ENCODE results near the gene PSMG4.

The PSMG4 gene

DNA sequence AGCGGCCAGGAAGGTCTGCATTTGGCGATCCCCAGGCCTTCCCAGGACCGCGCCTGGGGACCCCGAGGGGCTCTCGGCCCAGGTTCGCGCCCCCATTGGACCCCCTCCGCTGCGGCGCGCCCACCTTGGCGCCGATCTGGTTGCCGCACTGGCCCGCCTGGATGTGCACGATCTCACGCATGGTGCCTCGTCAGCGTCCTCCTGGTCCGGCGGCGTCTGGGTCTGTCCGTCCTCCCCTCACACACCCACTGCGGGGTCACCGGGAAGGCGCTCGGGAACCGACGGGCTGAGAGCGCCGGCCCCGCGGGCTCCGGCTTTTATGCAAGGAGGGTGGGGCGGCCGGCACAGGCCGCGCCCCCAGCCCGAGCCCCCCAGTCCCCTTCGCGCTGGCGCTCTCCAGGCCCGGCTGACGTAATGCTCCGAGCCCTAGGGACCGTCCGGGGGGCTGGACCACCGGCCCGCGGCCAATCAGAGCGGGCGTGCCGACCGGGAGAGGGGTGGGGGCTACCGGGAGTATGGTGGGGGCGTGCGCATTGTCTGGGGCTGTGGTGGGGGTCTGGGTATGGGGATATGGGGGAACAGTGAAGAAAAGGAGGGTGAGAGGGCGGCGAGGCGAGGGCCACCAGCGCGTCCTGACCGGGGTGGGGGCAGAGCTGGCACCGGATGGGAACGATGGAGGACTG lies 31.2 kb upstream of the PSMG4 start, which contains the start of gene TUBB2B:
TSS of gene TUBB2B (minus strand) at position 291 of the 683 bp plus-strand sequence. CDS start at position 181, 110 bp downstream.
- peak within 1 kb of the TSS; percentile 63 for H3K4me3 ChIP-seq (ENCODE audit: low read depth, low read length)
- H3K4me1 ChIP-seq (ENCODE audit: control insufficient read depth, insufficient read depth, low read length), result peaks cover 8% of the 10 kb centered on the region; the same call in 1 of the 2 replicates
- ChIA-PET CTCF (interaction anchor here (0.6 to 1.5 kb wide), 5 partner anchors 19 to 171 kb away, joined by 3 to 13 read pairs (median 4); no protein-coding TSS in a partner anchor), POLR2A (interaction anchor here (0.6 to 2.6 kb wide), 22 partner anchors 8 to 794 kb away, joined by 3 to 26 read pairs (median 7); partner anchors contain the start of genes BPHL, PSMG4 and TUBB2A)
- H3K36me3 ChIP-seq (ENCODE audit: control insufficient read depth in 2 of 2, insufficient read depth in 1 of 2, low read length in 2 of 2), result peaks cover 16 to 18% of the 10 kb centered on the region in 2 experiments; a peak in 2 of 3 replicates
- H3K27ac ChIP-seq (ENCODE audit: extremely low read depth, low read depth, low read length), result peak within 1 kb of the TSS; percentile 93
- H3K9me3 ChIP-seq (ENCODE audit: control insufficient read depth, insufficient read depth, low read depth, low read length), result no peaks in the 10 kb centered on the region
- TF ChIP-seq, protein P1, sequence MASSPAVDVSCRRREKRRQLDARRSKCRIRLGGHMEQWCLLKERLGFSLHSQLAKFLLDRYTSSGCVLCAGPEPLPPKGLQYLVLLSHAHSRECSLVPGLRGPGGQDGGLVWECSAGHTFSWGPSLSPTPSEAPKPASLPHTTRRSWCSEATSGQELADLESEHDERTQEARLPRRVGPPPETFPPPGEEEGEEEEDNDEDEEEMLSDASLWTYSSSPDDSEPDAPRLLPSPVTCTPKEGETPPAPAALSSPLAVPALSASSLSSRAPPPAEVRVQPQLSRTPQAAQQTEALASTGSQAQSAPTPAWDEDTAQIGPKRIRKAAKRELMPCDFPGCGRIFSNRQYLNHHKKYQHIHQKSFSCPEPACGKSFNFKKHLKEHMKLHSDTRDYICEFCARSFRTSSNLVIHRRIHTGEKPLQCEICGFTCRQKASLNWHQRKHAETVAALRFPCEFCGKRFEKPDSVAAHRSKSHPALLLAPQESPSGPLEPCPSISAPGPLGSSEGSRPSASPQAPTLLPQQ (tag by site-specific recombination; IDR thresholded peaks at IDR 0.05), result no peak
- no peak for TF ChIP-seq ZNF155 (tag by site-specific recombination; IDR thresholded peaks at IDR 0.05)
- TF ChIP-seq ZNF146 (tag by site-specific recombination; IDR thresholded peaks at IDR 0.05), result 0 out of 2 replicates have a peak, but pooled peaks have one; percentile 30
- TF ChIP-seq ZNF416 (tag by site-specific recombination; IDR thresholded peaks at IDR 0.05), result no peak
- TF ChIP-seq ZNF776 (tag by site-specific recombination; IDR thresholded peaks at IDR 0.05; ENCODE audit: borderline replicate concordance), result no peak
- TF ChIP-seq ZNF239 (tag by site-specific recombination; IDR thresholded peaks at IDR 0.05), result no peak; the same call in 1 of the 2 replicates
- no peak for TF ChIP-seq TCF7L2 (IDR thresholded peaks at IDR 0.05; ENCODE audit: borderline replicate concordance, low read depth, low read length)
- TF ChIP-seq, protein P2, sequence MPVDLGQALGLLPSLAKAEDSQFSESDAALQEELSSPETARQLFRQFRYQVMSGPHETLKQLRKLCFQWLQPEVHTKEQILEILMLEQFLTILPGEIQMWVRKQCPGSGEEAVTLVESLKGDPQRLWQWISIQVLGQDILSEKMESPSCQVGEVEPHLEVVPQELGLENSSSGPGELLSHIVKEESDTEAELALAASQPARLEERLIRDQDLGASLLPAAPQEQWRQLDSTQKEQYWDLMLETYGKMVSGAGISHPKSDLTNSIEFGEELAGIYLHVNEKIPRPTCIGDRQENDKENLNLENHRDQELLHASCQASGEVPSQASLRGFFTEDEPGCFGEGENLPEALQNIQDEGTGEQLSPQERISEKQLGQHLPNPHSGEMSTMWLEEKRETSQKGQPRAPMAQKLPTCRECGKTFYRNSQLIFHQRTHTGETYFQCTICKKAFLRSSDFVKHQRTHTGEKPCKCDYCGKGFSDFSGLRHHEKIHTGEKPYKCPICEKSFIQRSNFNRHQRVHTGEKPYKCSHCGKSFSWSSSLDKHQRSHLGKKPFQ (tag by site-specific recombination; IDR thresholded peaks at IDR 0.05), result no peak
- TF ChIP-seq, protein P3, sequence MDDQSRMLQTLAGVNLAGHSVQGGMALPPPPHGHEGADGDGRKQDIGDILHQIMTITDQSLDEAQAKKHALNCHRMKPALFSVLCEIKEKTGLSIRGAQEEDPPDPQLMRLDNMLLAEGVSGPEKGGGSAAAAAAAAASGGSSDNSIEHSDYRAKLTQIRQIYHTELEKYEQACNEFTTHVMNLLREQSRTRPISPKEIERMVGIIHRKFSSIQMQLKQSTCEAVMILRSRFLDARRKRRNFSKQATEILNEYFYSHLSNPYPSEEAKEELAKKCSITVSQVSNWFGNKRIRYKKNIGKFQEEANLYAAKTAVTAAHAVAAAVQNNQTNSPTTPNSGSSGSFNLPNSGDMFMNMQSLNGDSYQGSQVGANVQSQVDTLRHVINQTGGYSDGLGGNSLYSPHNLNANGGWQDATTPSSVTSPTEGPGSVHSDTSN (CRISPR knock-in tag; IDR thresholded peaks at IDR 0.05), result no peak
- 0 out of 2 replicates have a peak, but pooled peaks have one; percentile 33 for TF ChIP-seq SP7 (tag by site-specific recombination; IDR thresholded peaks at IDR 0.05)
- TF ChIP-seq, protein P4, sequence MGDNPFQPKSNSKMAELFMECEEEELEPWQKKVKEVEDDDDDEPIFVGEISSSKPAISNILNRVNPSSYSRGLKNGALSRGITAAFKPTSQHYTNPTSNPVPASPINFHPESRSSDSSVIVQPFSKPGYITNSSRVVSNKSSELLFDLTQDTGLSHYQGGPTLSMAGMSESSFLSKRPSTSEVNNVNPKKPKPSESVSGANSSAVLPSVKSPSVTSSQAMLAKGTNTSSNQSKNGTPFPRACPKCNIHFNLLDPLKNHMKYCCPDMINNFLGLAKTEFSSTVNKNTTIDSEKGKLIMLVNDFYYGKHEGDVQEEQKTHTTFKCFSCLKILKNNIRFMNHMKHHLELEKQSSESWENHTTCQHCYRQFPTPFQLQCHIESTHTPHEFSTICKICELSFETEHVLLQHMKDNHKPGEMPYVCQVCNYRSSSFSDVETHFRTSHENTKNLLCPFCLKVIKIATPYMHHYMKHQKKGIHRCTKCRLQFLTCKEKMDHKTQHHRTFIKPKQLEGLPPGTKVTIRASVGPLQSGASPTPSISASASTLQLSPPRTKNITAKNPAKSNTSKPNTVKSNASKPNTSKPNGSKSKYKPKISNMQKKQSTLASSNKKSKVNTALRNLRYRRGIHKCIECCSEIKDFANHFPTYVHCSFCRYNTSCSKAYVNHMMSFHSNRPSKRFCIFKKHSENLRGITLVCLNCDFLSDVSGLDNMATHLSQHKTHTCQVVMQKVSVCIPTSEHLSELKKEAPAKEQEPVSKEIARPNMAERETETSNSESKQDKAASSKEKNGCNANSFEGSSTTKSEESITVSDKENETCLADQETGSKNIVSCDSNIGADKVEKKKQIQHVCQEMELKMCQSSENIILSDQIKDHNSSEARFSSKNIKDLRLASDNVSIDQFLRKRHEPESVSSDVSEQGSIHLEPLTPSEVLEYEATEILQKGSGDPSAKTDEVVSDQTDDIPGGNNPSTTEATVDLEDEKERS (tag by site-specific recombination; IDR thresholded peaks at IDR 0.05), result no peak
- TF ChIP-seq, protein P5, sequence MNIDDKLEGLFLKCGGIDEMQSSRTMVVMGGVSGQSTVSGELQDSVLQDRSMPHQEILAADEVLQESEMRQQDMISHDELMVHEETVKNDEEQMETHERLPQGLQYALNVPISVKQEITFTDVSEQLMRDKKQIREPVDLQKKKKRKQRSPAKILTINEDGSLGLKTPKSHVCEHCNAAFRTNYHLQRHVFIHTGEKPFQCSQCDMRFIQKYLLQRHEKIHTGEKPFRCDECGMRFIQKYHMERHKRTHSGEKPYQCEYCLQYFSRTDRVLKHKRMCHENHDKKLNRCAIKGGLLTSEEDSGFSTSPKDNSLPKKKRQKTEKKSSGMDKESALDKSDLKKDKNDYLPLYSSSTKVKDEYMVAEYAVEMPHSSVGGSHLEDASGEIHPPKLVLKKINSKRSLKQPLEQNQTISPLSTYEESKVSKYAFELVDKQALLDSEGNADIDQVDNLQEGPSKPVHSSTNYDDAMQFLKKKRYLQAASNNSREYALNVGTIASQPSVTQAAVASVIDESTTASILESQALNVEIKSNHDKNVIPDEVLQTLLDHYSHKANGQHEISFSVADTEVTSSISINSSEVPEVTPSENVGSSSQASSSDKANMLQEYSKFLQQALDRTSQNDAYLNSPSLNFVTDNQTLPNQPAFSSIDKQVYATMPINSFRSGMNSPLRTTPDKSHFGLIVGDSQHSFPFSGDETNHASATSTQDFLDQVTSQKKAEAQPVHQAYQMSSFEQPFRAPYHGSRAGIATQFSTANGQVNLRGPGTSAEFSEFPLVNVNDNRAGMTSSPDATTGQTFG (tag by site-specific recombination; IDR thresholded peaks at IDR 0.05; ENCODE audit: borderline replicate concordance), result no peak
- no peak for TF ChIP-seq ZNF311 (tag by site-specific recombination; IDR thresholded peaks at IDR 0.05; ENCODE audit: borderline replicate concordance)
- no peak for TF ChIP-seq ZNF24 (tag by site-specific recombination; IDR thresholded peaks at IDR 0.05)
- TF ChIP-seq KLF16 (tag by site-specific recombination; IDR thresholded peaks at IDR 0.05), result no peak
- no peak for TF ChIP-seq ZNF561 (tag by site-specific recombination; IDR thresholded peaks at IDR 0.05; ENCODE audit: borderline replicate concordance)
- peak; percentile 49 for TF ChIP-seq ZNF423 (tag by site-specific recombination; IDR thresholded peaks at IDR 0.05)
- TF ChIP-seq KLF10 (tag by site-specific recombination; IDR thresholded peaks at IDR 0.05), result peak; percentile 96
- no peak for TF ChIP-seq ZNF48 (tag by site-specific recombination; IDR thresholded peaks at IDR 0.05)
- TF ChIP-seq FEZF1 (tag by site-specific recombination; IDR thresholded peaks at IDR 0.05), result no peak
- no peak; the same call in 1 of the 2 replicates for TF ChIP-seq ZNF223 (tag by site-specific recombination; IDR thresholded peaks at IDR 0.05)
- TF ChIP-seq ZSCAN23 (tag by site-specific recombination; IDR thresholded peaks at IDR 0.05), result no peak
- no peak for TF ChIP-seq ZFP37 (tag by site-specific recombination; IDR thresholded peaks at IDR 0.05)
- TF ChIP-seq, protein P6, sequence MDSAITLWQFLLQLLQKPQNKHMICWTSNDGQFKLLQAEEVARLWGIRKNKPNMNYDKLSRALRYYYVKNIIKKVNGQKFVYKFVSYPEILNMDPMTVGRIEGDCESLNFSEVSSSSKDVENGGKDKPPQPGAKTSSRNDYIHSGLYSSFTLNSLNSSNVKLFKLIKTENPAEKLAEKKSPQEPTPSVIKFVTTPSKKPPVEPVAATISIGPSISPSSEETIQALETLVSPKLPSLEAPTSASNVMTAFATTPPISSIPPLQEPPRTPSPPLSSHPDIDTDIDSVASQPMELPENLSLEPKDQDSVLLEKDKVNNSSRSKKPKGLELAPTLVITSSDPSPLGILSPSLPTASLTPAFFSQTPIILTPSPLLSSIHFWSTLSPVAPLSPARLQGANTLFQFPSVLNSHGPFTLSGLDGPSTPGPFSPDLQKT (IDR thresholded peaks at IDR 0.05; ENCODE audit: borderline replicate concordance, low read depth, low read length), result no peak
- TF ChIP-seq ZNF214 (tag by site-specific recombination; IDR thresholded peaks at IDR 0.05; ENCODE audit: borderline replicate concordance), result no peak
- no peak for TF ChIP-seq ZFP41 (tag by site-specific recombination; IDR thresholded peaks at IDR 0.05; ENCODE audit: borderline replicate concordance)
- no peak for TF ChIP-seq ZNF341 (tag by site-specific recombination; IDR thresholded peaks at IDR 0.05; ENCODE audit: low read depth)

All from HEK293 (cell line).